Colonic mucosa (tissue), 4 donors: ENCODE measurements around the gene ABAT. TPM values are rescaled to one million over a fixed set of nuclear protein-coding genes. Genes with fewer than 3 reads are reported as not detected.

Experiments
- DNase-seq: peaks from one replicate; pipeline ENCODE4 v3.0.0-alpha.2; 2020
- H3K27ac ChIP-seq: fragments of 200-600 bp; one replicate; pipeline ENCODE4 v1.8.0; 2021
- H3K27me3 ChIP-seq: fragments of 200-600 bp; one replicate; pipeline ENCODE4 v1.8.0; 2021
- H3K36me3 ChIP-seq: fragments of 200-600 bp; one replicate; pipeline ENCODE4 v1.8.0; 2021
- H3K4me1 ChIP-seq: fragments of 200-600 bp; one replicate; pipeline ENCODE4 v1.8.0; 2021; ENCODE audit warnings: mild to moderate bottlenecking
- H3K4me3 ChIP-seq: fragments of 200-600 bp; one replicate; pipeline ENCODE4 v1.8.0; 2021
- H3K9ac ChIP-seq, 2 donors: one replicate each; pipeline ENCODE4 v1.7.0; 2013; ENCODE audit warnings: control low read depth in 2 of 2, low read depth in 2 of 2, low read length in 2 of 2
- H3K9me3 ChIP-seq: fragments of 200-600 bp; one replicate; pipeline ENCODE4 v1.8.0; 2021
- CTCF ChIP-seq: fragments of 200-600 bp; IDR thresholded peaks from one replicate; pipeline ENCODE4 v1.8.0; 2022; ENCODE audit warnings: antibody characterized with exemption, mild to moderate bottlenecking
- intact Hi-C: fragments of 100-400 bp; cut with DNase I; formaldehyde crosslinking; loops from one replicate; pipeline ENCODE4 v1.14.1; 2022
- total RNA-seq, 2 donors: library from RNA; stranded (reverse); fragmentation: NEBNext Ultra II Directional in 1 of 2; extraction: Animal tissue kit (Norgen Biotek cat#: 25700) in 1 of 2; gene quantifications; one replicate each; pipeline ENCODE4 v1.2.1, GENCODE V29; 2021
- donor health status: healthy.
- donor health status: DM: no; HTN: no; CAD: no.
- donor health status: DM: no; HTN: no; CAD: no.

Gene ABAT
- total RNA-seq, 2 donors from 2014 or later, result 12.9 to 25.6 TPM

- no peaks in the 10 kb centered on the region for H3K4me1 ChIP-seq
- H3K9ac ChIP-seq, result peak overlapping the region; percentile 43 to 76
- intact Hi-C loops, result no loop called here
- no peaks in the 10 kb centered on the region for H3K9me3 ChIP-seq
- H3K27me3 ChIP-seq, result no peaks in the 10 kb centered on the region
- H3K4me3 ChIP-seq, result peak overlapping the region; percentile 74
- H3K27ac ChIP-seq, result no peak overlapping the region
- no peak for DNase-seq
- H3K36me3 ChIP-seq, result no peaks in the 10 kb centered on the region
- no peak for TF ChIP-seq CTCF
Observed at GRCh38 chr16:8673611-8674412, 605 bp upstream of the ABAT start.

GRCh38 chr16:8675183-8676159, 1.1 kb downstream of the ABAT start:
- intact Hi-C loops, result no loop called here
- peak overlapping the region in 1 of 2 donors; percentile 32 for H3K9ac ChIP-seq
- no peaks in the 10 kb centered on the region for H3K4me1 ChIP-seq
- H3K27me3 ChIP-seq, result no peaks in the 10 kb centered on the region
- no peak for TF ChIP-seq CTCF
- H3K36me3 ChIP-seq, result no peaks in the 10 kb centered on the region
- H3K9me3 ChIP-seq, result no peaks in the 10 kb centered on the region
- no peak overlapping the region for H3K27ac ChIP-seq
- DNase-seq, result no peak
- peak overlapping the region; percentile 74 for H3K4me3 ChIP-seq

GRCh38 chr16:8676160-8676547, 1.7 kb downstream of the ABAT start:
- DNase-seq, result no peak
- no peaks in the 10 kb centered on the region for H3K36me3 ChIP-seq
- H3K4me3 ChIP-seq, result no peak overlapping the region
- H3K27me3 ChIP-seq, result no peaks in the 10 kb centered on the region
- intact Hi-C loops, result no loop called here
- no peaks in the 10 kb centered on the region for H3K9me3 ChIP-seq
- no peak overlapping the region for H3K9ac ChIP-seq
- no peak for TF ChIP-seq CTCF
- H3K4me1 ChIP-seq, result no peaks in the 10 kb centered on the region
- no peak overlapping the region for H3K27ac ChIP-seq

- intact Hi-C loops, result no loop called here
- Histone ChIP-seq H3K4me3 (no peak overlapping the region), H3K36me3 (no peaks in the 10 kb centered on the region), H3K27me3 (no peaks in the 10 kb centered on the region), H3K27ac (no peak overlapping the region), H3K9me3 (no peaks in the 10 kb centered on the region), H3K9ac (no peak overlapping the region), H3K4me1 (no peaks in the 10 kb centered on the region)
- DNase-seq, result no peak
- TF ChIP-seq CTCF, result no peak
Observed at GRCh38 chr16:8676737-8677375, 2.4 kb downstream of the ABAT start.

- intact Hi-C loops, result no loop called here
- H3K9me3 ChIP-seq, result no peaks in the 10 kb centered on the region
- H3K27me3 ChIP-seq, result no peaks in the 10 kb centered on the region
- TF ChIP-seq CTCF, result no peak
- no peak overlapping the region for H3K9ac ChIP-seq
- no peak overlapping the region for H3K27ac ChIP-seq
- H3K36me3 ChIP-seq, result no peaks in the 10 kb centered on the region
- no peak for DNase-seq
- H3K4me3 ChIP-seq, result no peak overlapping the region
- no peaks in the 10 kb centered on the region for H3K4me1 ChIP-seq
Observed at GRCh38 chr16:8677481-8677880, 3.1 kb downstream of the ABAT start.
